ENCODE results near the gene SYMPK.

SYMPK gene

GRCh38 chr19:45852145-45852750 is 10.7 kb downstream of the SYMPK start:
- no peaks in the 10 kb centered on the region for H3K9me3 ChIP-seq (ENCODE audit: control insufficient read depth in 1 of 2, low read length in 2 of 2)
- H3K9ac ChIP-seq (ENCODE audit: low read depth in 1 of 2, low read length in 2 of 2): no peak overlapping the region
- no peaks in the 10 kb centered on the region for H3K4me1 ChIP-seq (ENCODE audit: control insufficient read depth in 1 of 2, insufficient read depth in 2 of 2, low read length in 2 of 2)
- H3K27me3 ChIP-seq (ENCODE audit: control insufficient read depth in 1 of 2, insufficient read depth in 2 of 2, low read length in 2 of 2): no peaks in the 10 kb centered on the region
- peaks cover 48 to 66% of the 10 kb centered on the region in 2 donors for H3K36me3 ChIP-seq (ENCODE audit: control insufficient read depth in 1 of 2, insufficient read depth in 2 of 2, low read length in 2 of 2)
- H3K27ac ChIP-seq (ENCODE audit: low read depth, low read length): no peak overlapping the region
- no peak overlapping the region for H3K4me3 ChIP-seq (ENCODE audit: low read depth in 1 of 2, low read length in 2 of 2)

GRCh38 chr19:45848922-45849321 is 14.0 kb downstream of the SYMPK start:
- Histone ChIP-seq H3K36me3 (ENCODE audit: control insufficient read depth in 1 of 2, insufficient read depth in 2 of 2, low read length in 2 of 2) (peaks cover 47 to 85% of the 10 kb centered on the region in 2 donors), H3K9ac (ENCODE audit: low read depth in 1 of 2, low read length in 2 of 2) (no peak overlapping the region), H3K27ac (ENCODE audit: low read depth, low read length) (no peak overlapping the region), H3K9me3 (ENCODE audit: control insufficient read depth in 1 of 2, low read length in 2 of 2) (no peaks in the 10 kb centered on the region), H3K27me3 (ENCODE audit: control insufficient read depth in 1 of 2, insufficient read depth in 2 of 2, low read length in 2 of 2) (no peaks in the 10 kb centered on the region), H3K4me3 (ENCODE audit: low read depth in 1 of 2, low read length in 2 of 2) (no peak overlapping the region), H3K4me1 (ENCODE audit: control insufficient read depth in 1 of 2, insufficient read depth in 2 of 2, low read length in 2 of 2) (no peaks in the 10 kb centered on the region)

GRCh38 chr19:45847663-45848062 is 15.3 kb downstream of the SYMPK start:
- H3K27me3 ChIP-seq (ENCODE audit: control insufficient read depth in 1 of 2, insufficient read depth in 2 of 2, low read length in 2 of 2): no peaks in the 10 kb centered on the region
- H3K4me1 ChIP-seq (ENCODE audit: control insufficient read depth in 1 of 2, insufficient read depth in 2 of 2, low read length in 2 of 2): no peaks in the 10 kb centered on the region
- H3K9me3 ChIP-seq (ENCODE audit: control insufficient read depth in 1 of 2, low read length in 2 of 2): no peaks in the 10 kb centered on the region
- no peak overlapping the region for H3K4me3 ChIP-seq (ENCODE audit: low read depth in 1 of 2, low read length in 2 of 2)
- no peak overlapping the region for H3K9ac ChIP-seq (ENCODE audit: low read depth in 1 of 2, low read length in 2 of 2)
- H3K36me3 ChIP-seq (ENCODE audit: control insufficient read depth in 1 of 2, insufficient read depth in 2 of 2, low read length in 2 of 2): peaks cover 53 to 85% of the 10 kb centered on the region in 2 donors
- no peak overlapping the region for H3K27ac ChIP-seq (ENCODE audit: low read depth, low read length)

GRCh38 chr19:45842198-45842597 is 20.7 kb downstream of the SYMPK start:
- Histone ChIP-seq H3K9me3 (ENCODE audit: control insufficient read depth in 1 of 2, low read length in 2 of 2) (peaks cover 0 to 4% of the 10 kb centered on the region in 2 donors), H3K4me1 (ENCODE audit: control insufficient read depth in 1 of 2, insufficient read depth in 2 of 2, low read length in 2 of 2) (no peaks in the 10 kb centered on the region), H3K36me3 (ENCODE audit: control insufficient read depth in 1 of 2, insufficient read depth in 2 of 2, low read length in 2 of 2) (peaks cover 34 to 75% of the 10 kb centered on the region in 2 donors)

GRCh38 chr19:45834970-45835369 is 28.0 kb downstream of the SYMPK start:
- no peak overlapping the region for H3K27ac ChIP-seq (ENCODE audit: low read depth, low read length)
- no peaks in the 10 kb centered on the region for H3K27me3 ChIP-seq (ENCODE audit: control insufficient read depth in 1 of 2, insufficient read depth in 2 of 2, low read length in 2 of 2)
- H3K9me3 ChIP-seq (ENCODE audit: control insufficient read depth in 1 of 2, low read length in 2 of 2): peaks cover 0 to 4% of the 10 kb centered on the region in 2 donors
- peaks cover 41 to 71% of the 10 kb centered on the region in 2 donors for H3K36me3 ChIP-seq (ENCODE audit: control insufficient read depth in 1 of 2, insufficient read depth in 2 of 2, low read length in 2 of 2)
- H3K4me1 ChIP-seq (ENCODE audit: control insufficient read depth in 1 of 2, insufficient read depth in 2 of 2, low read length in 2 of 2): no peaks in the 10 kb centered on the region
- no peak overlapping the region for H3K9ac ChIP-seq (ENCODE audit: low read depth in 1 of 2, low read length in 2 of 2)
- H3K4me3 ChIP-seq (ENCODE audit: low read depth in 1 of 2, low read length in 2 of 2): no peak overlapping the region

More at GRCh38 chr19:45842198-45842597, 20.7 kb downstream of the SYMPK start:
- no peaks in the 10 kb centered on the region for H3K27me3 ChIP-seq (ENCODE audit: control insufficient read depth in 1 of 2, insufficient read depth in 2 of 2, low read length in 2 of 2)
- H3K4me3 ChIP-seq (ENCODE audit: low read depth in 1 of 2, low read length in 2 of 2): no peak overlapping the region
- no peak overlapping the region for H3K9ac ChIP-seq (ENCODE audit: low read depth in 1 of 2, low read length in 2 of 2)
- no peak overlapping the region for H3K27ac ChIP-seq (ENCODE audit: low read depth, low read length)

- Histone ChIP-seq H3K27me3 (ENCODE audit: control insufficient read depth in 1 of 2, insufficient read depth in 2 of 2, low read length in 2 of 2) (no peaks in the 10 kb centered on the region), H3K4me1 (ENCODE audit: control insufficient read depth in 1 of 2, insufficient read depth in 2 of 2, low read length in 2 of 2) (peaks cover 0 to 10% of the 10 kb centered on the region in 2 donors), H3K4me3 (ENCODE audit: low read depth in 1 of 2, low read length in 2 of 2) (no peak overlapping the region), H3K36me3 (ENCODE audit: control insufficient read depth in 1 of 2, insufficient read depth in 2 of 2, low read length in 2 of 2) (peaks cover 68 to 86% of the 10 kb centered on the region in 2 donors), H3K9me3 (ENCODE audit: control insufficient read depth in 1 of 2, low read length in 2 of 2) (no peaks in the 10 kb centered on the region), H3K9ac (ENCODE audit: low read depth in 1 of 2, low read length in 2 of 2) (no peak overlapping the region), H3K27ac (ENCODE audit: low read depth, low read length) (no peak overlapping the region)
Measured at GRCh38 chr19:45828945-45829344, 34.0 kb downstream of the SYMPK start.

GRCh38 chr19:45828523-45828922 is 34.4 kb downstream of the SYMPK start:
- Histone ChIP-seq H3K9ac (ENCODE audit: low read depth in 1 of 2, low read length in 2 of 2) (no peak overlapping the region), H3K4me1 (ENCODE audit: control insufficient read depth in 1 of 2, insufficient read depth in 2 of 2, low read length in 2 of 2) (peaks cover 0 to 10% of the 10 kb centered on the region in 2 donors), H3K27me3 (ENCODE audit: control insufficient read depth in 1 of 2, insufficient read depth in 2 of 2, low read length in 2 of 2) (no peaks in the 10 kb centered on the region), H3K27ac (ENCODE audit: low read depth, low read length) (no peak overlapping the region), H3K36me3 (ENCODE audit: control insufficient read depth in 1 of 2, insufficient read depth in 2 of 2, low read length in 2 of 2) (peaks cover 70 to 87% of the 10 kb centered on the region in 2 donors), H3K9me3 (ENCODE audit: control insufficient read depth in 1 of 2, low read length in 2 of 2) (no peaks in the 10 kb centered on the region), H3K4me3 (ENCODE audit: low read depth in 1 of 2, low read length in 2 of 2) (no peak overlapping the region)

GRCh38 chr19:45827459-45828093 is 35.4 kb downstream of the SYMPK start:
- H3K36me3 ChIP-seq (ENCODE audit: control insufficient read depth in 1 of 2, insufficient read depth in 2 of 2, low read length in 2 of 2): peaks cover 78 to 95% of the 10 kb centered on the region in 2 donors
- H3K27ac ChIP-seq (ENCODE audit: low read depth, low read length): no peak overlapping the region
- no peaks in the 10 kb centered on the region for H3K27me3 ChIP-seq (ENCODE audit: control insufficient read depth in 1 of 2, insufficient read depth in 2 of 2, low read length in 2 of 2)
- no peak overlapping the region for H3K9ac ChIP-seq (ENCODE audit: low read depth in 1 of 2, low read length in 2 of 2)
- H3K4me1 ChIP-seq (ENCODE audit: control insufficient read depth in 1 of 2, insufficient read depth in 2 of 2, low read length in 2 of 2): peaks cover 0 to 10% of the 10 kb centered on the region in 2 donors
- H3K9me3 ChIP-seq (ENCODE audit: control insufficient read depth in 1 of 2, low read length in 2 of 2): no peaks in the 10 kb centered on the region
- H3K4me3 ChIP-seq (ENCODE audit: low read depth in 1 of 2, low read length in 2 of 2): no peak overlapping the region

- H3K9me3 ChIP-seq (ENCODE audit: control insufficient read depth in 1 of 2, low read length in 2 of 2): no peaks in the 10 kb centered on the region
- no peak overlapping the region for H3K9ac ChIP-seq (ENCODE audit: low read depth in 1 of 2, low read length in 2 of 2)
- peaks cover 0 to 10% of the 10 kb centered on the region in 2 donors for H3K4me1 ChIP-seq (ENCODE audit: control insufficient read depth in 1 of 2, insufficient read depth in 2 of 2, low read length in 2 of 2)
- peaks cover 78 to 92% of the 10 kb centered on the region in 2 donors for H3K36me3 ChIP-seq (ENCODE audit: control insufficient read depth in 1 of 2, insufficient read depth in 2 of 2, low read length in 2 of 2)
- H3K27me3 ChIP-seq (ENCODE audit: control insufficient read depth in 1 of 2, insufficient read depth in 2 of 2, low read length in 2 of 2): no peaks in the 10 kb centered on the region
- no peak overlapping the region for H3K27ac ChIP-seq (ENCODE audit: low read depth, low read length)
- no peak overlapping the region for H3K4me3 ChIP-seq (ENCODE audit: low read depth in 1 of 2, low read length in 2 of 2)
Measured at GRCh38 chr19:45826934-45827333, 36.0 kb downstream of the SYMPK start.

- H3K4me1 ChIP-seq (ENCODE audit: control insufficient read depth in 1 of 2, insufficient read depth in 2 of 2, low read length in 2 of 2): peaks cover 0 to 10% of the 10 kb centered on the region in 2 donors
- peaks cover 74 to 92% of the 10 kb centered on the region in 2 donors for H3K36me3 ChIP-seq (ENCODE audit: control insufficient read depth in 1 of 2, insufficient read depth in 2 of 2, low read length in 2 of 2)
- no peaks in the 10 kb centered on the region for H3K27me3 ChIP-seq (ENCODE audit: control insufficient read depth in 1 of 2, insufficient read depth in 2 of 2, low read length in 2 of 2)
- no peak overlapping the region for H3K9ac ChIP-seq (ENCODE audit: low read depth in 1 of 2, low read length in 2 of 2)
- H3K27ac ChIP-seq (ENCODE audit: low read depth, low read length): no peak overlapping the region
- no peaks in the 10 kb centered on the region for H3K9me3 ChIP-seq (ENCODE audit: control insufficient read depth in 1 of 2, low read length in 2 of 2)
- no peak overlapping the region for H3K4me3 ChIP-seq (ENCODE audit: low read depth in 1 of 2, low read length in 2 of 2)
Measured at GRCh38 chr19:45825917-45826893, 36.7 kb downstream of the SYMPK start.
